ENCODE results near the gene TOPAZ1. TPM values are rescaled to one million over a fixed set of nuclear protein-coding genes. Genes with fewer than 3 reads are reported as not detected.
"Not testable (repeated sequence)": the region's sequence is repeated elsewhere in the genome, so short reads cannot be mapped to it uniquely, and the experiment has no call there.

Gene TOPAZ1
- total RNA-seq, 1 experiment from 2014 or later, result not detected

GRCh38 chr3:44343421-44343820 lies 101.7 kb downstream of the TOPAZ1 start:
- Histone ChIP-seq H4K20me1 (ENCODE audit: control insufficient read depth, insufficient read depth, insufficient read length) (no peaks in the 10 kb centered on the region), H3K56ac (ENCODE audit: insufficient read length, low read depth, low read length) (no peak overlapping the region), H2BK12ac (ENCODE audit: insufficient read length, low read depth, low read length) (no peak overlapping the region), H3K4me2 (ENCODE audit: insufficient read depth, insufficient read length, low read length) (no peak overlapping the region), H4K5ac (ENCODE audit: insufficient read length, low read depth, low read length) (no peak overlapping the region), H4K8ac (replicated peaks; ENCODE audit: insufficient read length, low read depth, low read length) (no peak overlapping the region), H3T11ph (ENCODE audit: low read length) (no peak overlapping the region), H2AK5ac (ENCODE audit: insufficient read length, low read length) (no peak overlapping the region), H3K4ac (ENCODE audit: low read depth, low read length) (no peak overlapping the region), H3K23me2 (ENCODE audit: insufficient read length, low read depth, low read length, poor library complexity, severe bottlenecking) (no peaks in the 10 kb centered on the region), H3K9me3 (ENCODE audit: control insufficient read depth, low read depth, low read length) (no peaks in the 10 kb centered on the region), H2AFZ (ENCODE audit: low read length) (no peak overlapping the region), H3K27me3 (ENCODE audit: insufficient read depth, low read length) (no peaks in the 10 kb centered on the region), H3K27ac (ENCODE audit: insufficient read length, low read depth, low read length) (no peak overlapping the region), H2BK15ac (ENCODE audit: low read depth, low read length) (no peak overlapping the region), H2BK20ac (ENCODE audit: low read depth, low read length, poor library complexity, severe bottlenecking) (no peak overlapping the region), H3K79me1 (ENCODE audit: insufficient read depth, low read depth, low read length, poor library complexity, severe bottlenecking) (peaks cover 8% of the 10 kb centered on the region), H3K14ac (ENCODE audit: insufficient read depth, low read length) (no peak overlapping the region), H3K23ac (ENCODE audit: insufficient read length, low read depth, low read length) (no peak overlapping the region), H3K4me1 (ENCODE audit: insufficient read depth, low read length) (no peaks in the 10 kb centered on the region), H3K79me2 (ENCODE audit: insufficient read depth, low read length) (peaks cover 4% of the 10 kb centered on the region; the same call in 1 of the 2 replicates), H2BK120ac (ENCODE audit: low read depth, low read length, poor library complexity, severe bottlenecking) (no peak overlapping the region), H3K18ac (ENCODE audit: insufficient read length, low read depth, low read length) (no peak overlapping the region), H3K9ac (ENCODE audit: extremely low read depth, insufficient read length, low read length) (no peak overlapping the region), H2BK5ac (ENCODE audit: insufficient read length, low read length) (no peak overlapping the region), H4K91ac (ENCODE audit: insufficient read length, low read depth, low read length) (no peak overlapping the region)
- peaks cover 0 to 9% (median 3%) of the 10 kb centered on the region in 3 experiments; a peak in 5 of 7 replicates for H3K36me3 Mint-ChIP-seq (ENCODE audit: insufficient read depth in 1 of 3, low read depth in 3 of 3)
- no peak overlapping the region for H3K4me3 Mint-ChIP-seq
- no peak for TF ChIP-seq CTCF (conservative IDR thresholded peaks at IDR 0.05)
- H3K9me3 Mint-ChIP-seq, result no peaks in the 10 kb centered on the region
- H3K27ac Mint-ChIP-seq, result no peak overlapping the region
- no peaks in the 10 kb centered on the region for H3K27me3 Mint-ChIP-seq (ENCODE audit: low read depth)
- H3K4me1 Mint-ChIP-seq, result peaks cover 13 to 15% of the 10 kb centered on the region in 2 experiments
- no peak for DNase-seq

GRCh38 chr3:44346590-44346989 lies 104.9 kb downstream of the TOPAZ1 start:
- H3K27me3 Mint-ChIP-seq (ENCODE audit: low read depth); H4K8ac ChIP-seq (replicated peaks; ENCODE audit: insufficient read length, low read depth, low read length); H3K56ac ChIP-seq (ENCODE audit: insufficient read length, low read depth, low read length); H3K27ac ChIP-seq (ENCODE audit: insufficient read length, low read depth, low read length); H3K9me3 ChIP-seq (ENCODE audit: control insufficient read depth, low read depth, low read length); H3K36me3 Mint-ChIP-seq (ENCODE audit: insufficient read depth in 1 of 3, low read depth in 3 of 3); H3T11ph ChIP-seq (ENCODE audit: low read length); H4K20me1 ChIP-seq (ENCODE audit: control insufficient read depth, insufficient read depth, insufficient read length); H4K5ac ChIP-seq (ENCODE audit: insufficient read length, low read depth, low read length); H3K18ac ChIP-seq (ENCODE audit: insufficient read length, low read depth, low read length); H3K79me2 ChIP-seq (ENCODE audit: insufficient read depth, low read length); H3K4me3 Mint-ChIP-seq; H2AK5ac ChIP-seq (ENCODE audit: insufficient read length, low read length); H3K4me1 ChIP-seq (ENCODE audit: insufficient read depth, low read length); H2AFZ ChIP-seq (ENCODE audit: low read length); H2BK120ac ChIP-seq (ENCODE audit: low read depth, low read length, poor library complexity, severe bottlenecking); H3K23ac ChIP-seq (ENCODE audit: insufficient read length, low read depth, low read length); H3K79me1 ChIP-seq (ENCODE audit: insufficient read depth, low read depth, low read length, poor library complexity, severe bottlenecking); H2BK5ac ChIP-seq (ENCODE audit: insufficient read length, low read length); H3K27me3 ChIP-seq (ENCODE audit: insufficient read depth, low read length); H3K9ac ChIP-seq (ENCODE audit: extremely low read depth, insufficient read length, low read length); H2BK15ac ChIP-seq (ENCODE audit: low read depth, low read length); H3K9me3 Mint-ChIP-seq; H3K14ac ChIP-seq (ENCODE audit: insufficient read depth, low read length); H2BK12ac ChIP-seq (ENCODE audit: insufficient read length, low read depth, low read length); DNase-seq; H3K27ac Mint-ChIP-seq; H4K91ac ChIP-seq (ENCODE audit: insufficient read length, low read depth, low read length); H3K4ac ChIP-seq (ENCODE audit: low read depth, low read length); H2BK20ac ChIP-seq (ENCODE audit: low read depth, low read length, poor library complexity, severe bottlenecking); H3K4me2 ChIP-seq (ENCODE audit: insufficient read depth, insufficient read length, low read length); H3K23me2 ChIP-seq (ENCODE audit: insufficient read length, low read depth, low read length, poor library complexity, severe bottlenecking): not testable (repeated sequence)
- whole genome bisulfite sequencing (ENCODE audit: extremely low coverage, insufficient read length, low lambda C conversion rate), result no CpG with 5 or more reads among the region's 6 CpGs
- H3K4me1 Mint-ChIP-seq, result peaks cover 21 to 22% of the 10 kb centered on the region in 2 experiments
